ENCODE data around the gene SPATA13. TPM values are rescaled to one million over a fixed set of nuclear protein-coding genes. Genes with fewer than 3 reads are reported as not detected.

SPATA13 gene
- total RNA-seq, 1 donor, result 34.7 TPM

- DNase-seq (ENCODE audit: low read depth in 2 of 3, low spot score in 2 of 3), result no peak
Measured at GRCh38 chr13:24138911-24139310, 21.6 kb upstream of the SPATA13 start.

GRCh38 chr13:24141333-24141910 lies 19.1 kb upstream of the SPATA13 start:
- DNase-seq (ENCODE audit: low read depth in 2 of 3, low spot score in 2 of 3), result no peak

DNA sequence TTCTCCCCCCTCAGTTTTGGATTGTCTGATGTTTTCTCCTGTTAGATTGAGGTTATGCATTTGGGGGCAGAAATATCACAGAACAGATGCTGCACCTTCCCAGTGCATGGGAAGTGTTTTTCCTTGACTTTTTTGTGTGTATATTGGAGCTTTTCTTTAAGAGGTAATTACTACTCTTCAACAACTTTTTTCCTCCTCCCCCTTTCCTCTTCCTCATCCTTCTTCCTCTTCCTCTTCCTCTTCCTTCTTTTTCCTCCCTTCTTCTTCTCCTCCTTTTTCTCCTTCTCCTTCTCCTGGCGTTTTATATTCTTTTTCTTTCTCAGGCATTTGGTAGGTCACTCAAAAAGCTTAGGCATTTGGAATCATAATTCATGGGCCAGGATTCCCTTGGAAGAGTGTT lies 18.1 kb upstream of the SPATA13 start:
- no peak for DNase-seq (ENCODE audit: low read depth in 2 of 3, low spot score in 2 of 3)

- no peak for DNase-seq (ENCODE audit: low read depth in 2 of 3, low spot score in 2 of 3)
Measured at GRCh38 chr13:24142886-24143285, 17.6 kb upstream of the SPATA13 start.

DNA sequence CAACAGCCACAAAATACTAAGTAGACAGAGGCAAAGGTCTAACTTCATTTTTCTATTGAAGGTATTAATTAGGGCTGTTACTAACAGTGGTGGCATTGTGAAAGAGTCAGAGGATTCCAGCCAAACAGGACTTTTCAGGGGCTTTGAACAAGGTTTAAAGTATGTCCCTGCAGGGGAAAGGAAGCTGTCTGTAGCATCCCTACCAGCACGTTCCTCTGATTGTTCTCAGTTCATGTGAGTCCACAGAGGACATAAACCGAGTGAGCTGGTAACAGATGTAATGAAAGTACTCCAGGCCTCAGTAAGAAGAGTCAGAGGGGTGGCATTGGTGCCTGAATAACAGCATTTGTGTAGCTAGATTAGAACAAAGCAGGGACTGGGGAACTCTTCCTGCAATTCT lies 15.3 kb upstream of the SPATA13 start:
- DNase-seq (ENCODE audit: low read depth in 2 of 3, low spot score in 2 of 3), result no peak

GRCh38 chr13:24145674-24146073 lies 14.8 kb upstream of the SPATA13 start:
- no peak for DNase-seq (ENCODE audit: low read depth in 2 of 3, low spot score in 2 of 3)

GRCh38 chr13:24146961-24147569 lies 13.5 kb upstream of the SPATA13 start:
- no peak for DNase-seq (ENCODE audit: low read depth in 2 of 3, low spot score in 2 of 3)

DNA sequence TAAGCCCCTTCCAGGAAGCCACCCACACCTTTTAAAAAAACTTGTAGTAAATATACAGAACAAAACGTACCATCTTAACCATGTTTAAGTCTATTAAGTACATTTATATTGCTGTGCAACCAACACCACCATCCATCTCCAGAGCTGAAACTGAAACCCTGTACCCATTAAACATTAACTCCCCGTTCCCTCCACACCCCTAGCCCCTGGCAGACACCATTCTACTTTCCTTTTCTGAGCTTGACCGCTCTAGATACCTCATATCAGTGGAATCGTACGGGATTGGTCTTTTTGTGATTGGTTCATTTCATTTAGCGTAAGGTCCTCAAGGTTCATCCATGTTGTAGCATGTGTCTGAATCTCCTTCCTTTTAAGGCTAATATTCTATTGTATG lies 13.0 kb upstream of the SPATA13 start:
- DNase-seq (ENCODE audit: low read depth in 2 of 3, low spot score in 2 of 3), result no peak

- DNase-seq (ENCODE audit: low read depth in 2 of 3, low spot score in 2 of 3), result no peak
Measured at GRCh38 chr13:24148414-24149235, 11.9 kb upstream of the SPATA13 start.

DNA sequence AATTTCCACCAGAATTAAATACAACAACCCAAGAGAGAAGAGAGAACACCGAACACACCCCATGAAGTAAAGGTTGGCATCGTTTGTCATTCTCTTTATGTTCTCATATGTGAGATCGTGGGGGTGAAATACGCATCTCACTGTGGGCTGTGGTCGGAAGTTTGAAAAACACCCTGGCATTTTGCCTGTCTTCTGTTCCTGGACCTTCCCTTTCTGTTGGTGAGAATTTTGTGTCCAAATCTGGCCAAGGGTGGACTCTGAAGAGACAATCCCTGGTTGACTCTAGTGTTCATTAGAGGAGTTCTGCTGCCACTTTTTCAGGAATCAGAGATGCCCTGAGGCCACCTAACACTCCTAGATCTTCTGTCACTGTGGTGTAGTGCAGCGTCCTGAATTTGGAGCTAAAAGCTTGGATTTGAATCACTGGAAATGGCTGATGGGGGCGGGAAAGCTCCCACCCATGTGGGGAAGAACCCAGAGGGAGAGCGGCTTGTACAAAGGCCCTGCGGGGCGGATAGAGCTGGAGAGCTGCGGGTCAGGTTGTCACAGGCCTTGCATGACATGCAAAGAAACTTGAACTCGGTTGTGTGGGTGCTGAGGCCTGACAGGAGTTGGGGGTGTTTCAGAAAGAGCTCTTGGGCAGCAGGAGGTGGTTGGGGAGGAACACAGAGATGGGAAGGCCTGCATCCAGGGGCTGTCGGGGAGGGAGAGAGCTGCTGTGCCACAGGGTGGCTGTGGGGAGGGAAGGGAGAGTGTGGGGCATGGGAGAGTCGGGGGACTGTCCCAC lies 11.1 kb upstream of the SPATA13 start:
- no peak for DNase-seq (ENCODE audit: low read depth in 2 of 3, low spot score in 2 of 3)

DNA sequence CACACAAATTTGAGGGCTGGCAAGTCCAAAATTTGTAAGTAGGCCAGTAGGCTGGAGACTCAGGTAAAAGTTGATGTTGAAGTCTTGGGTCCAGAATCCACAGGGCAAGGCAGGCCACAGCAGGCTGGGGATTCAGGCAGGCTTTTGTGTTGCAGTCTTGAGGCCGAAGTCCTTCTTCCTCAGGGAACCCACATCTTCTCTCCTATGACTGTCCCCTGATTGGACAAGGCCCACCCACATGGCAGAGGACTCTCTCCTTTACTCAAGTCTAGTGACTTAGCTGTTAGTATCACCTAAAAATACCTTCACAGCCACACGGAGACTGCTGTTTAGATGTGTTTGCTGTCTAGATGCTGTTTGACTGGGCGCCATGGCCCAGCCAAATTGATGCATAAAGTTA lies 9.9 kb upstream of the SPATA13 start:
- DNase-seq (ENCODE audit: low read depth in 2 of 3, low spot score in 2 of 3), result no peak

- DNase-seq (ENCODE audit: low read depth in 2 of 3, low spot score in 2 of 3), result no peak
Measured at GRCh38 chr13:24151864-24152263, 8.7 kb upstream of the SPATA13 start.

DNA sequence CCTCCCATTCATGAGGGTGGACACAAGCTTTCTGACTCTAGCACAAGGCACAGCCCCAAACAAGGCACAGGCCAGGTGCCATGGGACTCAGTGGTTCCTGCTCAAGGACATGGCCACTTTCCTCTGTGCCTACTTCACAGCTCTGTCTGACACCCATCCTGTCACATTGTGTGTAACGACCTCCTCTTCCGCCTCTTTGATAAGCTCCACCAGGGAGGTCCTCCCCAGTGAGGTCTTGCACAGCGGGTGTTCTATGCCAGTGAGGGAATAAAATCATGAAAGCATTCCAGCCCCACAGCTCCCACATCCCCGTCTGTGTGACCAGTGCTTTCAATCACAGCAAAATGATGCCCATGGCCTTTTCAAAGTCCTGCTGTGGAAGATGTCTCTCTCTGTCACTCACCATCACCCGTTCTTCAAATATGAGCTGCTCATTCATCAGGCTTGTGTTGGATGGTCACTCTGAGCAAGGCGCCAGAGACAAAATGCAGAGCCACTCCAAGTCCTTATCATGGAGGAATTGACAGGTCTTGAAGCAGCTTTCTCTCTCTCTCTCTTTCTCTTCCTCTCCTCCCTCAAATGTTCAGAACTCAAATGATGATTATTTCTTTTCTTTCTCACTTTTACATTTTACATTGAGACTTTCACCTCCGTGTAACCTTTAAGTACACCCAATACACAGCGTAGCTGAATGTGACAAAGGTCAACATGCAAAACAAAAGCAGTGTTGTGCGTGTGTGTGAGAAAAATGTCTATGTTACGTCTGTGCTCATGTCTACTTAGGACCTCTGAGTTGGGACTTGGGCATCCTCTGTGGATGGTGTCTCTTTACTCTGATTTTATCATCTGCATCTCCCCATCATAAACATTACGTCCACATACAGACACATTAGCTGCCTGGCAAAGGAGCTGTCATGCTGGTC lies 8.0 kb upstream of the SPATA13 start:
- no peak for DNase-seq (ENCODE audit: low read depth in 2 of 3, low spot score in 2 of 3)

DNA sequence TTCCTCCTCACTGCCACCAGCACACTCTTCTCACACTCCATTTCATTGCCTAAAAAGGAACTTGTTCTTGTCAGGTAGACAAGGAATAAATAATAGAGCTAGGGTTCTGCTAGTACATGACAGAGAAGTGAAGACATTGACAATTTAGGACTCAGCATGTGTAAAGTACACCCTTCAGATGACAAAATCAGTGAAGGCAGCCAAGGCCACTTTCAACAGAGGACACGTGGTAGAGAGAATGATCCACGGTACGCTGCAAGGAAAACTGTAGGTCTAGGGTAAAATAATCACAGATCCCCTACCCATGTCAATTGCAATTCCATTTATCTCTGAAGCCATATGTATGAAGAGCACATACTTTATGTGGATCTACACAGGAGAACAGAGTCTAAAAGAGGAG lies 7.2 kb upstream of the SPATA13 start:
- DNase-seq (ENCODE audit: low read depth in 2 of 3, low spot score in 2 of 3), result peak in 1 of 3 donors; percentile 10

DNA sequence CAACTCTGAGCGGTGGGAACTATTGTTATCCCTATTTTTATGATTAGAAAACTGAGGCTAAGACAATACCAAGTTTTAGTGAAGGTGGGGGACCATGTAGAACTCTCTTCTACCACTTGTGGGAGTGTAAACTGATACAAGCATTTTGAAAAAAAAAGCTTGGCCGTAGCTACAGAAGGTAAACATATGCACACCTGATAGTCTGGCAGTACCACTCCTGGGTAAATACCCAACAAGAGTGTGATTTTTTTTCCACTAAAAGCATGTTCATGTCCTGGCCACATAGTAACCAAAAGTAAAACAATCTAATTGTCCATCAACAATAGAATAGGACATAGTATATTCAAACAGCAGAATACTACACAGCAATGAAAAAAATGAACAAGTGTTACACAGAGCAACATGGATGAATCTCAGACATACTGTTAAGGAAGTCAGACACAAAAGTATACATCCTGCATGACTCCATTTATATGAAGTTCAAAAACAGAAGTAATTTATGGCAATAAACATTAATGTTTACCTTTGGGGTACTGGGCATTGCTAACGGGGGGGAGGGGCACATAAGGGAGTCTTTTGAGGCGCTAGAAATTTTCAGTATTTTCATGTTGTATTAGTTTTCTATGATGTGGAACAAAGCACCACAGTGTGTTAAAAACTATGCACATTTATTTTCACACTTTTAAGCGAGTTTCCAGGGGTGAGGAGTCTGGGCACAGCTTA lies 6.4 kb upstream of the SPATA13 start:
- DNase-seq (ENCODE audit: low read depth in 2 of 3, low spot score in 2 of 3), result no peak

- DNase-seq (ENCODE audit: low read depth in 2 of 3, low spot score in 2 of 3), result no peak
Measured at GRCh38 chr13:24159357-24159756, 1.2 kb upstream of the SPATA13 start.

DNA sequence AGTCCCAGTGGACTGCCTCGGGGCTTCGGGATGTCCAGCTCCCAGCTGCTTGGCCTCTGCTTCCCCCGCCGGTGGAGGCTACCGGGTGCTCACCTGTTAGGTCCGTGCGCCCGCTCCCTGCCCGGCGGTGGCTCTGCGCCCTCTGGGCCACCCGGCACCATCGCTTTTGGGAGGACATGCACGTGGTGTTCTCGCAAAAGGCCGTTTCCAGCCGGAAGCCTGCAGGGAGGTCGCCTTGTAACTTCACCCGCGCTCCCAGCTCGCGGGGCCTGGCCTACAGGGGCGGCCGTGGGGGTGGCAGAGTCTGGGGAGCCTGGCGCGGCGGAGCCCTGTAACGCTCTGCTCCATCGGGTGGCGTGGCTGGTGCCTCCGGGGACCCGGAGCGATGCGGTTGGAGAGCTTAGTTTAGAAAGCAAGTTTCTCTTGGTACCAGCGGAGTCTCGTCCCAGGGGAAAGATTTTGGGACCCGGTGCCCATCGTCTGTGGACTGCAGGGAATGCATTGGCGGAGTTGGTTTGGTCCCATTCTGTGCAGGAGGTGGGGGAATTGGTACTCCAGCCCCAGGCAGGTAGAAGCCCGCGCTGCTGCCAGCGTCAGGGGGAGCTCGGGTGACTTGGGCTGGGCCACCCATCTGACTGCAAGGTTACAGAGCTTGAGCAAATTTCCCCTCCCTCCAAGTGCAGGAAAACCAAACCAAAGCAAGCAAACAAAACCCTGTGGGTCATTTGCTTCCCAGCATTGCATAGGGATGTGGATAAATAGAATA lies 673 bp downstream of the SPATA13 start:
- DNase-seq (ENCODE audit: low read depth in 2 of 3, low spot score in 2 of 3), result peak; percentile 13 to 56 (median 34)

DNA sequence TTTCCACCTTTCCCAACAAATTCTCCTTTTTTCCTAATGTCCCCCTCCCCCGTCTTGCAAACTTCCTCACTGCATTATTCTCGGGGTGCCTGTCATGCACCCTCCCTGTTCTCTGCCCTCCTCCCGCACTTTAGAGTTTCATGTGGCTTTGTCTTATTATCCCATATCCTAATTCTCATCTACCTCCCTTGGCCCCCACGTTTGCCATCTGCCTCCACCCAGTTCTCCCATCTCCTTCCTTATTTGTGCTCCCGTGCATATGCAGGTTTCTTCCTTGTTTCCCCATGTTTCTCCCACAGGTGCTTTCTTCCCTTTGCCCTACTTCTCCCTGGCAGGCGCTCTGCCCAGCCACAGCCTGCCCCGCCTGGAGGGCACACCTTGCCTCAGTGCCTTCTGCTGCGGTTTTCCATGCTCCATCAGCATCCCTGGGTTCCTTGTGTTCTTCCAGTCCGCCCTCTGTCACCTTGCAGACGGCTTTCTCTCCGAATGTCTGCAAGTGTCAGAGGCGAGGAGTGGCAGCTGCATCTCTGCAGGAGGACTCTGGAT lies 1.5 kb downstream of the SPATA13 start:
- DNase-seq (ENCODE audit: low read depth in 2 of 3, low spot score in 2 of 3), result no peak

- DNase-seq (ENCODE audit: low read depth in 2 of 3, low spot score in 2 of 3), result no peak
Measured at GRCh38 chr13:24162604-24163003, 2.1 kb downstream of the SPATA13 start.
